Measurements from ENCODE around the gene IL4R.

- TF ChIP-seq CTCF (IDR thresholded peaks at IDR 0.05) (no peak), EP300 (IDR thresholded peaks at IDR 0.05) (no peak), POLR2A (IDR thresholded peaks at IDR 0.05) (no peak)
Observed at GRCh38 chr16:27408012-27408601, 94.3 kb downstream of the IL4R start.
